ENCODE measurements around the gene MOBP. TPM values are rescaled to one million over a fixed set of nuclear protein-coding genes. Genes with fewer than 3 reads are reported as not detected.

Gene MOBP
- total and polyA plus RNA-seq, 9 of the 15 experiments (the other 6 are each of a cell fraction or from before 2014, with no cell fraction given), result 0.09 to 0.33 (median 0.11) TPM; not detected in 4

GRCh38 chr3:39448506-39449233 is 18.8 kb upstream of the MOBP start:
- Histone ChIP-seq H3K9ac (ENCODE audit: insufficient read depth in 1 of 2, low read depth in 2 of 2, low read length in 2 of 2) (no peak overlapping the region), H3K4me2 (ENCODE audit: insufficient read depth, low read length) (no peak overlapping the region), H3K79me2 (ENCODE audit: control insufficient read depth, insufficient read depth, low read length) (no peaks in the 10 kb centered on the region), H4K20me1 (replicated peaks; ENCODE audit: control insufficient read depth, insufficient read depth, low read length) (no peaks in the 10 kb centered on the region), H3K36me3 (ENCODE audit: control insufficient read depth, insufficient read depth, low read length) (no peaks in the 10 kb centered on the region), H3K27ac (ENCODE audit: extremely low read depth, low read depth, low read length) (no peak overlapping the region), H3K9me3 (replicated peaks; ENCODE audit: control insufficient read depth, insufficient read depth, low read depth, low read length) (no peaks in the 10 kb centered on the region), H2AFZ (ENCODE audit: low read depth, low read length) (no peak overlapping the region), H3K9me1 (ENCODE audit: control insufficient read depth, insufficient read depth, low read length) (no peaks in the 10 kb centered on the region), H3K27me3 (ENCODE audit: control insufficient read depth in 2 of 2, insufficient read depth in 2 of 2, low read length in 2 of 2) (peaks cover 4 to 7% of the 10 kb centered on the region in 2 experiments; a peak in 4 of 5 replicates), H3K4me3 (no peak overlapping the region), H3K4me1 (replicated peaks in 1 of 2; ENCODE audit: control insufficient read depth in 2 of 2, insufficient read depth in 2 of 2, low read length in 2 of 2) (peaks cover 0 to 12% of the 10 kb centered on the region in 2 experiments; a peak in 2 of 5 replicates)
- DNase-seq (ENCODE audit: extremely low read depth in 1 of 4, low spot score in 3 of 4), result no peak
- no TSS peak for BruUV-seq (replicated peaks)
- ATAC-seq, result no peak
- 2% methylated on average over 10 of the region's 10 CpGs for WGBS (ENCODE audit: insufficient coverage, low coverage, missing lambda C conversion rate)
- in situ Hi-C loops (cut with MboI) (no loop called here), intact Hi-C loops (cut with micrococcal nuclease) (loop anchor here (1.0 to 10.0 kb wide), 4 partner anchors 32 to 726 kb away; no protein-coding TSS in a partner anchor)
- CTCF ChIA-PET (ENCODE audit: low intra/inter-chr PET ratio), result interaction anchor here (1.2 to 3.0 kb wide), 2 partner anchors 49 to 278 kb away, joined by 3 to 30 read pairs; no protein-coding TSS in a partner anchor
- POLR2A ChIA-PET, result interaction anchor here (0.7 to 1.0 kb wide), 3 partner anchors 29 to 245 kb away, joined by 3 read pairs; no protein-coding TSS in a partner anchor
- no peak for FAIRE-seq
- TF ChIP-seq PRMT5 (CRISPR knock-in tag; IDR thresholded peaks at IDR 0.05) (no peak), SIX5 (IDR thresholded peaks at IDR 0.05; ENCODE audit: borderline replicate concordance in 1 of 2, insufficient read depth in 1 of 2, low read depth in 1 of 2, low read length in 2 of 2) (no peak), NONO (IDR thresholded peaks at IDR 0.05; ENCODE audit: low read depth in 2 of 2, low read length in 1 of 2) (no peak), RBM34 (IDR thresholded peaks at IDR 0.05; ENCODE audit: borderline replicate concordance, insufficient read depth, low read length) (no peak), PTBP1 (IDR thresholded peaks at IDR 0.05; ENCODE audit: low read depth, low read length) (no peak), ATF6 (CRISPR knock-in tag; IDR thresholded peaks at IDR 0.05) (no peak)
- TF ChIP-seq, protein P1, sequence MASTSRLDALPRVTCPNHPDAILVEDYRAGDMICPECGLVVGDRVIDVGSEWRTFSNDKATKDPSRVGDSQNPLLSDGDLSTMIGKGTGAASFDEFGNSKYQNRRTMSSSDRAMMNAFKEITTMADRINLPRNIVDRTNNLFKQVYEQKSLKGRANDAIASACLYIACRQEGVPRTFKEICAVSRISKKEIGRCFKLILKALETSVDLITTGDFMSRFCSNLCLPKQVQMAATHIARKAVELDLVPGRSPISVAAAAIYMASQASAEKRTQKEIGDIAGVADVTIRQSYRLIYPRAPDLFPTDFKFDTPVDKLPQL (IDR thresholded peaks at IDR 0.05; ENCODE audit: extremely low read depth, insufficient read length), result no peak
- TF ChIP-seq, protein P2, sequence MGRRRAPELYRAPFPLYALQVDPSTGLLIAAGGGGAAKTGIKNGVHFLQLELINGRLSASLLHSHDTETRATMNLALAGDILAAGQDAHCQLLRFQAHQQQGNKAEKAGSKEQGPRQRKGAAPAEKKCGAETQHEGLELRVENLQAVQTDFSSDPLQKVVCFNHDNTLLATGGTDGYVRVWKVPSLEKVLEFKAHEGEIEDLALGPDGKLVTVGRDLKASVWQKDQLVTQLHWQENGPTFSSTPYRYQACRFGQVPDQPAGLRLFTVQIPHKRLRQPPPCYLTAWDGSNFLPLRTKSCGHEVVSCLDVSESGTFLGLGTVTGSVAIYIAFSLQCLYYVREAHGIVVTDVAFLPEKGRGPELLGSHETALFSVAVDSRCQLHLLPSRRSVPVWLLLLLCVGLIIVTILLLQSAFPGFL (CRISPR knock-in tag; IDR thresholded peaks at IDR 0.05), result no peak
- TF ChIP-seq, protein P3, sequence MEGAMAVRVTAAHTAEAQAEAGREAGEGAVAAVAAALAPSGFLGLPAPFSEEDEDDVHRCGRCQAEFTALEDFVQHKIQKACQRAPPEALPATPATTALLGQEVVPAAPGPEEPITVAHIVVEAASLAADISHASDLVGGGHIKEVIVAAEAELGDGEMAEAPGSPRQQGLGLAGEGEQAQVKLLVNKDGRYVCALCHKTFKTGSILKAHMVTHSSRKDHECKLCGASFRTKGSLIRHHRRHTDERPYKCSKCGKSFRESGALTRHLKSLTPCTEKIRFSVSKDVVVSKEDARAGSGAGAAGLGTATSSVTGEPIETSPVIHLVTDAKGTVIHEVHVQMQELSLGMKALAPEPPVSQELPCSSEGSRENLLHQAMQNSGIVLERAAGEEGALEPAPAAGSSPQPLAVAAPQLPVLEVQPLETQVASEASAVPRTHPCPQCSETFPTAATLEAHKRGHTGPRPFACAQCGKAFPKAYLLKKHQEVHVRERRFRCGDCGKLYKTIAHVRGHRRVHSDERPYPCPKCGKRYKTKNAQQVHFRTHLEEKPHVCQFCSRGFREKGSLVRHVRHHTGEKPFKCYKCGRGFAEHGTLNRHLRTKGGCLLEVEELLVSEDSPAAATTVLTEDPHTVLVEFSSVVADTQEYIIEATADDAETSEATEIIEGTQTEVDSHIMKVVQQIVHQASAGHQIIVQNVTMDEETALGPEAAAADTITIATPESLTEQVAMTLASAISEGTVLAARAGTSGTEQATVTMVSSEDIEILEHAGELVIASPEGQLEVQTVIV (CRISPR knock-in tag; IDR thresholded peaks at IDR 0.05; ENCODE audit: borderline replicate concordance), result no peak
- TF ChIP-seq, protein P4, sequence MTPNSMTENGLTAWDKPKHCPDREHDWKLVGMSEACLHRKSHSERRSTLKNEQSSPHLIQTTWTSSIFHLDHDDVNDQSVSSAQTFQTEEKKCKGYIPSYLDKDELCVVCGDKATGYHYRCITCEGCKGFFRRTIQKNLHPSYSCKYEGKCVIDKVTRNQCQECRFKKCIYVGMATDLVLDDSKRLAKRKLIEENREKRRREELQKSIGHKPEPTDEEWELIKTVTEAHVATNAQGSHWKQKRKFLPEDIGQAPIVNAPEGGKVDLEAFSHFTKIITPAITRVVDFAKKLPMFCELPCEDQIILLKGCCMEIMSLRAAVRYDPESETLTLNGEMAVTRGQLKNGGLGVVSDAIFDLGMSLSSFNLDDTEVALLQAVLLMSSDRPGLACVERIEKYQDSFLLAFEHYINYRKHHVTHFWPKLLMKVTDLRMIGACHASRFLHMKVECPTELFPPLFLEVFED (CRISPR knock-in tag; conservative IDR thresholded peaks at IDR 0.05), result no peak

Data from K562 (cell line).